GM23338 (cell line): Measurements from ENCODE around the gene RHEBL1. TPM values are rescaled to one million over a fixed set of nuclear protein-coding genes. Genes with fewer than 3 reads are reported as not detected.

Experiments
- ATAC-seq: fragments of 200-7000 bp; cut with Tn5 transposase; 3 replicates; pipeline ENCODE4 v1.9.1; 2020
- DNase-seq: peaks from one replicate; pipeline ENCODE4 v3.0.0-alpha.2; 2015; ENCODE audit warnings: low spot score
- H2AFZ ChIP-seq: fragments of 200-600 bp; sonication (generic); 2 replicates; pipeline ENCODE4 v1.8.0; 2016; ENCODE audit warnings: antibody characterized with exemption, mild to moderate bottlenecking, moderate library complexity
- H3F3A ChIP-seq: fragments of 200-600 bp; sonication (generic); replicated peaks from 2 replicates; pipeline ENCODE4 v1.8.0; 2017; ENCODE audit warnings: antibody characterized with exemption, mixed run types, low read depth
- H3K27ac ChIP-seq: fragments of 200-600 bp; sonication (generic); 2 replicates; pipeline ENCODE4 v1.6.1; 2016; ENCODE audit warnings: low read depth
- H3K27me3 ChIP-seq: fragments of 200-600 bp; sonication (generic); 2 replicates; pipeline ENCODE4 v1.8.0; 2016; ENCODE audit warnings: mild to moderate bottlenecking, mixed run types, moderate library complexity; ENCODE audit not compliant: insufficient read depth
- H3K36me3 ChIP-seq: fragments of 200-600 bp; sonication (generic); 2 replicates; pipeline ENCODE4 v1.8.0; 2016; ENCODE audit warnings: mild to moderate bottlenecking; ENCODE audit not compliant: insufficient read depth
- H3K4me1 ChIP-seq: fragments of 200-600 bp; sonication (generic); 2 replicates; pipeline ENCODE4 v1.8.0; 2016; ENCODE audit warnings: mild to moderate bottlenecking, moderate library complexity; ENCODE audit not compliant: insufficient read depth
- H3K4me2 ChIP-seq: fragments of 200-600 bp; sonication (generic); 2 replicates; pipeline ENCODE4 v1.7.1; 2017; ENCODE audit warnings: mixed run types
- H3K4me3 ChIP-seq: fragments of 200-600 bp; sonication (generic); 2 replicates; pipeline ENCODE4 v1.6.1; 2016; ENCODE audit warnings: mixed run types
- H3K79me2 ChIP-seq: fragments of 200-600 bp; sonication (generic); replicated peaks from 2 replicates; pipeline ENCODE4 v1.8.0; 2017; ENCODE audit warnings: mild to moderate bottlenecking; ENCODE audit not compliant: insufficient read depth
- H3K9me2 ChIP-seq: fragments of 200-600 bp; sonication (generic); 2 replicates; pipeline ENCODE4 v1.8.0; 2017; ENCODE audit not compliant: insufficient read depth
- H4K20me1 ChIP-seq: fragments of 200-600 bp; sonication (generic); replicated peaks from 2 replicates; pipeline ENCODE4 v1.8.0; 2017; ENCODE audit warnings: mild to moderate bottlenecking; ENCODE audit not compliant: insufficient read depth
- H3K27ac Mint-ChIP-seq: 2 replicates; pipeline ENCODE4 v1.8.0; 2020; ENCODE audit warnings: inconsistent platforms, mild to moderate bottlenecking, moderate library complexity, mixed read lengths
- H3K27me3 Mint-ChIP-seq: 3 replicates; pipeline ENCODE4 v1.8.0; 2022; ENCODE audit warnings: low read depth, mild to moderate bottlenecking, moderate library complexity, mixed read lengths, inconsistent platforms; ENCODE audit not compliant: insufficient read depth, poor library complexity
- H3K36me3 Mint-ChIP-seq: 3 replicates; pipeline ENCODE4 v1.8.0; 2021; ENCODE audit warnings: low read depth, mild to moderate bottlenecking, inconsistent platforms, moderate library complexity, mixed read lengths
- H3K4me1 Mint-ChIP-seq: 3 replicates; pipeline ENCODE4 v1.8.0; 2020; ENCODE audit warnings: mild to moderate bottlenecking, inconsistent platforms, mixed read lengths
- H3K4me3 Mint-ChIP-seq: 3 replicates; pipeline ENCODE4 v1.8.0; 2021; ENCODE audit warnings: moderate library complexity, mild to moderate bottlenecking, inconsistent platforms, mixed read lengths
- H3K9me3 Mint-ChIP-seq: 3 replicates; pipeline ENCODE4 v1.8.0; 2020; ENCODE audit warnings: moderate library complexity, mild to moderate bottlenecking, inconsistent platforms, mixed read lengths
- CREB1 ChIP-seq: fragments of 250-450 bp; sonication (Bioruptor Pico); IDR thresholded peaks from 2 replicates; pipeline ENCODE4 v1.5.0; 2020; ENCODE audit warnings: low read depth, mild to moderate bottlenecking, moderate library complexity
- EZH2 ChIP-seq: fragments of 200-600 bp; sonication (generic); IDR thresholded peaks from one replicate; pipeline ENCODE4 v1.8.0; 2017; ENCODE audit warnings: antibody characterized with exemption, mild to moderate bottlenecking, low read depth; ENCODE audit not compliant: unreplicated experiment
- JUNB ChIP-seq: IDR thresholded peaks from one replicate; pipeline ENCODE4 v1.6.1; 2016; ENCODE audit warnings: antibody characterized with exemption; ENCODE audit not compliant: unreplicated experiment
- NANOG ChIP-seq: IDR thresholded peaks from 2 replicates; pipeline ENCODE4 v1.6.1; 2016; ENCODE audit warnings: antibody characterized with exemption, borderline replicate concordance
- POLR2AphosphoS5 ChIP-seq: IDR thresholded peaks from 2 replicates; pipeline ENCODE4 v1.6.1; 2016; ENCODE audit warnings: antibody characterized with exemption, low read depth
- STAT1 ChIP-seq: IDR thresholded peaks from one replicate; pipeline ENCODE4 v1.6.1; 2016; ENCODE audit warnings: antibody characterized with exemption; ENCODE audit not compliant: unreplicated experiment
- ZNF331 ChIP-seq: fragments of 250-450 bp; sonication (Bioruptor Pico); IDR thresholded peaks from 2 replicates; pipeline ENCODE4 v1.5.0; 2020; ENCODE audit warnings: low read depth, mild to moderate bottlenecking, moderate library complexity
- polyA plus RNA-seq: library from polyadenylated mRNA; unstranded; fragments of >200 nt; fragmentation: Nextera tagmentation; extraction: Ambion mirVana; gene quantifications from 2 replicates; pipeline ENCODE4 v1.2.1, GENCODE V29; 2016
- total RNA-seq: library from RNA; depleted of rRNA; stranded (reverse); fragments of >200 nt; shearing (Covaris generic); gene quantifications from 2 replicates; pipeline ENCODE4 v1.2.3, GENCODE V29; 2014
- TF ChIP-seq, protein P1 (sequence below): IDR thresholded peaks from 2 replicates; pipeline ENCODE4 v1.6.1; 2016; ENCODE audit warnings: antibody characterized with exemption
- TF ChIP-seq, protein P2 (sequence below), 2 experiments: fragments of 200-600 bp in 1 of 2; sonication (generic) in 1 of 2; conservative IDR thresholded peaks; 2 replicates each; pipeline versions ENCODE4 v1.5.1 to v1.6.1; 2016 to 2017; ENCODE audit warnings: antibody characterized with exemption in 2 of 2, low read depth in 2 of 2, mild to moderate bottlenecking in 2 of 2, moderate library complexity in 1 of 2
- TF ChIP-seq, protein P3 (sequence below): fragments of 250-450 bp; sonication (Bioruptor Pico); IDR thresholded peaks from 2 replicates; pipeline ENCODE4 v1.5.0; 2020; ENCODE audit warnings: mild to moderate bottlenecking, moderate library complexity

RHEBL1 gene
- total and polyA plus RNA-seq, 2 experiments from 2014 or later, result 9.4 to 11.8 TPM

DNA sequence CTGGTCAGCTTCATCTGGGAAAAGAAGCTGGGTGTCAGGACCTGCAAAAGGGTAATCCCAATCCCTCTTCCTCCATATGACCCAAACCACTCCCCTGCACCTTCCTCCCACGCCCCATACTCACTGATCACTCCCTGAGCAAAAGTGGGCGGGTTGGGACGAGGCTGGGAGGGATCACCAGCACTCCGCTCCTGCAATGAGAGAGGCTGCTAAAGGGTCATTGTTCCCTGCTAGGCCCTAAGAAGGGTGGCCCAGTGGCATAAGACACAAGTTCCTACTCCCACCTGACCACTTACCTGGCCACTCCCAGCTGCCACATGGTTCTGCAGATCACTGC is 35.5 kb downstream of the RHEBL1 start (continued):
- TF ChIP-seq, protein P1, sequence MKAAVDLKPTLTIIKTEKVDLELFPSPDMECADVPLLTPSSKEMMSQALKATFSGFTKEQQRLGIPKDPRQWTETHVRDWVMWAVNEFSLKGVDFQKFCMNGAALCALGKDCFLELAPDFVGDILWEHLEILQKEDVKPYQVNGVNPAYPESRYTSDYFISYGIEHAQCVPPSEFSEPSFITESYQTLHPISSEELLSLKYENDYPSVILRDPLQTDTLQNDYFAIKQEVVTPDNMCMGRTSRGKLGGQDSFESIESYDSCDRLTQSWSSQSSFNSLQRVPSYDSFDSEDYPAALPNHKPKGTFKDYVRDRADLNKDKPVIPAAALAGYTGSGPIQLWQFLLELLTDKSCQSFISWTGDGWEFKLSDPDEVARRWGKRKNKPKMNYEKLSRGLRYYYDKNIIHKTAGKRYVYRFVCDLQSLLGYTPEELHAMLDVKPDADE, result no peak
- TF ChIP-seq CREB1 (CRISPR knock-in tag) (no peak), STAT1 (no peak), NANOG (no peak), JUNB (no peak), ZNF331 (no peak), POLR2AphosphoS5 (no peak)
- TF ChIP-seq, protein P2, sequence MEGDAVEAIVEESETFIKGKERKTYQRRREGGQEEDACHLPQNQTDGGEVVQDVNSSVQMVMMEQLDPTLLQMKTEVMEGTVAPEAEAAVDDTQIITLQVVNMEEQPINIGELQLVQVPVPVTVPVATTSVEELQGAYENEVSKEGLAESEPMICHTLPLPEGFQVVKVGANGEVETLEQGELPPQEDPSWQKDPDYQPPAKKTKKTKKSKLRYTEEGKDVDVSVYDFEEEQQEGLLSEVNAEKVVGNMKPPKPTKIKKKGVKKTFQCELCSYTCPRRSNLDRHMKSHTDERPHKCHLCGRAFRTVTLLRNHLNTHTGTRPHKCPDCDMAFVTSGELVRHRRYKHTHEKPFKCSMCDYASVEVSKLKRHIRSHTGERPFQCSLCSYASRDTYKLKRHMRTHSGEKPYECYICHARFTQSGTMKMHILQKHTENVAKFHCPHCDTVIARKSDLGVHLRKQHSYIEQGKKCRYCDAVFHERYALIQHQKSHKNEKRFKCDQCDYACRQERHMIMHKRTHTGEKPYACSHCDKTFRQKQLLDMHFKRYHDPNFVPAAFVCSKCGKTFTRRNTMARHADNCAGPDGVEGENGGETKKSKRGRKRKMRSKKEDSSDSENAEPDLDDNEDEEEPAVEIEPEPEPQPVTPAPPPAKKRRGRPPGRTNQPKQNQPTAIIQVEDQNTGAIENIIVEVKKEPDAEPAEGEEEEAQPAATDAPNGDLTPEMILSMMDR (conservative IDR thresholded peaks at IDR 0.05; ENCODE audit: low read depth in 2 of 2), result no peak

DNA sequence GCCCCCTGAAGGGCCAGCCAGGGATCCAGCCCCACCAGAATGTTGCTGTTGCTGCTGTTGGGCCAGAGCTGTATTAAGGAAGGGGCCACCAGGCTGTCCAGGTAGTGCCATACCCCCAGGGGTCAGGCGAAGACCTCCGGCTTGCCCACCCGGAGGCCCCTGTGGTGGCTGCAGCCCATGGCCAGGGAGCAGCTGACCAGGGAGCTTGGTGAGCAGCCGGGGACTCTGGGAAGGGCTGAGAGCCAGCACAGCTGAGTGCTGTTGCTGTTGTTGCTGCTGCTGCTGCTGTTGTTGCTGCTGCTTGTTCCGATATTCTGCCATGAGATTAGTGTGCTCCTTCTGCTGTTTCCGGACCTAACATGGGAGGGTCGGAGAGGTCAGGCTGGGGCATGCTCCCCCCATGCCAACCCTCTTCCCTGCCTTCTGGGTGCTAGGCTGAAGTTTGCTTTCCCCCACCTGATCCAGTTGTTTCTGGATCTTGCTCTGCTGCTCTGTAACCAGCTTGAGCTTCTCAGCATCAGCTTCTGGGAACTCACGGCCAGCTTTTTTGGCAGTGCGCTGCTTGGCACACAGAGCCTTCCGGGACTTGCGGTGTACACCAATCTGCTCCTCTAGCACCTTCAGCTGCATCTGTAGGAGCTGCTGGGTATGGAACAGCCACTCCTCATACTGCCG is 36.0 kb downstream of the RHEBL1 start:
- DNase-seq (no peak), ATAC-seq (no peak)
- Mint-ChIP-seq H3K27me3 (peaks cover 9% of the 10 kb centered on the region), H3K27ac (no peak overlapping the region), H3K9me3 (no peaks in the 10 kb centered on the region), H3K4me3 (no peak overlapping the region; the same call in 2 of the 3 replicates), H3K4me1 (no peaks in the 10 kb centered on the region), H3K36me3 (peaks cover 74% of the 10 kb centered on the region)
- H3K4me3 ChIP-seq, result no peak overlapping the region
- no peak overlapping the region for H3K4me2 ChIP-seq
- peaks cover 17% of the 10 kb centered on the region for H3K36me3 ChIP-seq
- peaks cover 8% of the 10 kb centered on the region; the same call in 1 of the 2 replicates for H4K20me1 ChIP-seq
- H3K27me3 ChIP-seq, result no peaks in the 10 kb centered on the region
- H3K79me2 ChIP-seq, result no peaks in the 10 kb centered on the region
- H3K27ac ChIP-seq, result no peak overlapping the region
- TF ChIP-seq STAT1, result no peak
- TF ChIP-seq, protein P1, result no peak
- TF ChIP-seq POLR2AphosphoS5, result no peak
- TF ChIP-seq, protein P3, sequence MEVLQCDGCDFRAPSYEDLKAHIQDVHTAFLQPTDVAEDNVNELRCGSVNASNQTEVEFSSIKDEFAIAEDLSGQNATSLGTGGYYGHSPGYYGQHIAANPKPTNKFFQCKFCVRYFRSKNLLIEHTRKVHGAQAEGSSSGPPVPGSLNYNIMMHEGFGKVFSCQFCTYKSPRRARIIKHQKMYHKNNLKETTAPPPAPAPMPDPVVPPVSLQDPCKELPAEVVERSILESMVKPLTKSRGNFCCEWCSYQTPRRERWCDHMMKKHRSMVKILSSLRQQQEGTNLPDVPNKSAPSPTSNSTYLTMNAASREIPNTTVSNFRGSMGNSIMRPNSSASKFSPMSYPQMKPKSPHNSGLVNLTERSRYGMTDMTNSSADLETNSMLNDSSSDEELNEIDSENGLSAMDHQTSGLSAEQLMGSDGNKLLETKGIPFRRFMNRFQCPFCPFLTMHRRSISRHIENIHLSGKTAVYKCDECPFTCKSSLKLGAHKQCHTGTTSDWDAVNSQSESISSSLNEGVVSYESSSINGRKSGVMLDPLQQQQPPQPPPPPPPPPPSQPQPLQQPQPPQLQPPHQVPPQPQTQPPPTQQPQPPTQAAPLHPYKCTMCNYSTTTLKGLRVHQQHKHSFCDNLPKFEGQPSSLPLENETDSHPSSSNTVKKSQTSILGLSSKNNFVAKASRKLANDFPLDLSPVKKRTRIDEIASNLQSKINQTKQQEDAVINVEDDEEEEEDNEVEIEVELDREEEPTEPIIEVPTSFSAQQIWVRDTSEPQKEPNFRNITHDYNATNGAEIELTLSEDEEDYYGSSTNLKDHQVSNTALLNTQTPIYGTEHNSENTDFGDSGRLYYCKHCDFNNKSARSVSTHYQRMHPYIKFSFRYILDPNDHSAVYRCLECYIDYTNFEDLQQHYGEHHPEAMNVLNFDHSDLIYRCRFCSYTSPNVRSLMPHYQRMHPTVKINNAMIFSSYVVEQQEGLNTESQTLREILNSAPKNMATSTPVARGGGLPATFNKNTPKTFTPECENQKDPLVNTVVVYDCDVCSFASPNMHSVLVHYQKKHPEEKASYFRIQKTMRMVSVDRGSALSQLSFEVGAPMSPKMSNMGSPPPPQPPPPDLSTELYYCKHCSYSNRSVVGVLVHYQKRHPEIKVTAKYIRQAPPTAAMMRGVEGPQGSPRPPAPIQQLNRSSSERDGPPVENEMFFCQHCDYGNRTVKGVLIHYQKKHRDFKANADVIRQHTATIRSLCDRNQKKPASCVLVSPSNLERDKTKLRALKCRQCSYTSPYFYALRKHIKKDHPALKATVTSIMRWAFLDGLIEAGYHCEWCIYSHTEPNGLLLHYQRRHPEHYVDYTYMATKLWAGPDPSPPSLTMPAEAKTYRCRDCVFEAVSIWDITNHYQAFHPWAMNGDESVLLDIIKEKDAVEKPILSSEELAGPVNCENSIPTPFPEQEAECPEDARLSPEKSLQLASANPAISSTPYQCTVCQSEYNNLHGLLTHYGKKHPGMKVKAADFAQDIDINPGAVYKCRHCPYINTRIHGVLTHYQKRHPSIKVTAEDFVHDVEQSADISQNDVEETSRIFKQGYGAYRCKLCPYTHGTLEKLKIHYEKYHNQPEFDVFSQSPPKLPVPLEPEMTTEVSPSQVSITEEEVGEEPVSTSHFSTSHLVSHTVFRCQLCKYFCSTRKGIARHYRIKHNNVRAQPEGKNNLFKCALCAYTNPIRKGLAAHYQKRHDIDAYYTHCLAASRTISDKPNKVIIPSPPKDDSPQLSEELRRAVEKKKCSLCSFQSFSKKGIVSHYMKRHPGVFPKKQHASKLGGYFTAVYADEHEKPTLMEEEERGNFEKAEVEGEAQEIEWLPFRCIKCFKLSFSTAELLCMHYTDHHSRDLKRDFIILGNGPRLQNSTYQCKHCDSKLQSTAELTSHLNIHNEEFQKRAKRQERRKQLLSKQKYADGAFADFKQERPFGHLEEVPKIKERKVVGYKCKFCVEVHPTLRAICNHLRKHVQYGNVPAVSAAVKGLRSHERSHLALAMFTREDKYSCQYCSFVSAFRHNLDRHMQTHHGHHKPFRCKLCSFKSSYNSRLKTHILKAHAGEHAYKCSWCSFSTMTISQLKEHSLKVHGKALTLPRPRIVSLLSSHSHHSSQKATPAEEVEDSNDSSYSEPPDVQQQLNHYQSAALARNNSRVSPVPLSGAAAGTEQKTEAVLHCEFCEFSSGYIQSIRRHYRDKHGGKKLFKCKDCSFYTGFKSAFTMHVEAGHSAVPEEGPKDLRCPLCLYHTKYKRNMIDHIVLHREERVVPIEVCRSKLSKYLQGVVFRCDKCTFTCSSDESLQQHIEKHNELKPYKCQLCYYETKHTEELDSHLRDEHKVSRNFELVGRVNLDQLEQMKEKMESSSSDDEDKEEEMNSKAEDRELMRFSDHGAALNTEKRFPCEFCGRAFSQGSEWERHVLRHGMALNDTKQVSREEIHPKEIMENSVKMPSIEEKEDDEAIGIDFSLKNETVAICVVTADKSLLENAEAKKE, result no peak
- TF ChIP-seq, protein P2 (conservative IDR thresholded peaks at IDR 0.05; ENCODE audit: low read depth in 2 of 2), result no peak
- TF ChIP-seq JUNB, result no peak
- no peak for TF ChIP-seq ZNF331
- no peak for TF ChIP-seq EZH2
- TF ChIP-seq NANOG, result no peak
- H2AFZ ChIP-seq, result no peak overlapping the region
- no peaks in the 10 kb centered on the region for H3F3A ChIP-seq
- H3K9me2 ChIP-seq, result no peaks in the 10 kb centered on the region
- H3K4me1 ChIP-seq, result no peaks in the 10 kb centered on the region
